Colon (tissue), 2 donors: ENCODE data around the gene PRRX2.
"Not testable (repeated sequence)": the region's sequence is repeated elsewhere in the genome, so short reads cannot be mapped to it uniquely, and the experiment has no call there.

Experiments
- FAIRE-seq: peaks from 2 replicates; lab custom pipeline; 2012; peaks lifted over from hg19 to GRCh38; lab: Jason Lieb, UNC
- donor health status: control.
- donor health status: control.

Gene PRRX2

GRCh38 chr9:129665389-129665775 lies at the start of gene PRRX2:
TSS of gene PRRX2 (plus strand) at chr9:129665647. CDS start at chr9:129665868, 221 bp downstream.
- no peak for FAIRE-seq

DNA sequence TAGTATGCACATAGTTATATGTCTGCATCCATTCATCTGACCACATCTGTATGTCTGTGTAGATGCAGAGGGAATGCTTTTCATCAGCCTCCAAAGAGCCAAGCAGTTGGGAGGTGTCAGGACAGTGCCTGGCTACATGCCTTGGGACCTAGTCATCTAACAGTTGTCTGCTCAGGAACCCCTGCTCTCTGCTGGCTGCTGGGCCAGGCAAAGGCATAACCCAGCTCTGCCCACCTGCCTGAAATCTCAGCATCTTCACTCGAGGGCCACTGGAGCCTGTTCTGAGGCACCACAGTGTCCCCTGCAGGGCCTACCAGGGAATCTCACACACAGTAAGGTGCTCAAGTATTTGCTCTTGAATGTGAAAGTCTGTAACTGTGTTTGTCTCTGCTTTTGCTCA lies 48.3 kb upstream of the PRRX2 start:
- FAIRE-seq = no peak

GRCh38 chr9:129619787-129620668 lies 45.4 kb upstream of the PRRX2 start:
- FAIRE-seq = no peak

- no peak for FAIRE-seq
Observed at GRCh38 chr9:129620669-129621295, 44.7 kb upstream of the PRRX2 start, which contains the start of gene C9orf50. TSS of gene C9orf50 (minus strand) at chr9:129621101. CDS start at chr9:129620574, 527 bp downstream.

DNA sequence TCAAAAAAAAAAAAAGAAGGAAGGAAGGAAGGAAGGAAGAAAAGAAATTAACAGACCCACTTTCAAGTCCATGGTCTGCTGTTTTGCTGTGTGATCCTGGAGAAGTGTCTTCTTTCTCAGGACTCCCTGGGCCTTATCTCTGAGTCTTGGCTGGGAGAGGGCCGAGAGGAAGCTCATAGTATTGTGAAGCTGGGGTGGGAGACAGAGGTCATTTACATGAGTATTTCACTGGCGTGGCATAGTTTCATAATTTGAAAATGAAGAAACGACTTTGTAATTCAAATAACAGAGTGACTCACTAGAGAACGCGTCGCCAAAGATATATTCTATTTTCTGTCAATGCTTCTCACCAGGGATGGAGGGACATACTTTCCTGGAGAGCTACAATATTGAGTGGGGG lies 42.1 kb upstream of the PRRX2 start:
- FAIRE-seq = no peak

DNA sequence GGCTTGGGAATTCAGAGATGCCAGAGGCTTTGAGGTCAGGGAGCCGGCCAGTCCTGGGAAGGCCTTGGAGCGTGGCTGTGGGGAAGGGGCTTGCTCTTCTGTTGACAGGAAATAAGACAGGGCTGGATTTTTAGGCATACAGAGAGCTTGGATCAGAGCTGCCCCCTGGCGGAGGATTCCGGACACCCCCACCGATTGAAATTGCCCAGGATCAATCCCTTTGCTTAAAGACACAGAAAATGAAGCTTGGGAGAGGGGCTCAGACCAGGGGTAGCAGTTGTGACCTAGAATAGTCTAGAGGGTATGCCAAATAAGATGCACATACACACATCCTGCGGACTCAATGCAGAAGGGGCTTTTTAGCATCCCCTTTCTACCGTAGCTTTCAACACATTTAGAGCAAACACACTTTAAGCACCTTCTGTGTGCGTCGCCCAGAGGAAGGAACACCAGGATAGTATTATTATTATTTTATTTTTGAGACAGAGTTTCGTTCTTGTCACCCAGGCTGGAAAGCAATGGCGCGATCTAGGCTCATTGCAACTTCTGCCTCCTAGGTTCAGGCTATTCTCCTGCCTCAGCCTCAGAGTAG lies 41.2 kb upstream of the PRRX2 start:
- FAIRE-seq = no peak

DNA sequence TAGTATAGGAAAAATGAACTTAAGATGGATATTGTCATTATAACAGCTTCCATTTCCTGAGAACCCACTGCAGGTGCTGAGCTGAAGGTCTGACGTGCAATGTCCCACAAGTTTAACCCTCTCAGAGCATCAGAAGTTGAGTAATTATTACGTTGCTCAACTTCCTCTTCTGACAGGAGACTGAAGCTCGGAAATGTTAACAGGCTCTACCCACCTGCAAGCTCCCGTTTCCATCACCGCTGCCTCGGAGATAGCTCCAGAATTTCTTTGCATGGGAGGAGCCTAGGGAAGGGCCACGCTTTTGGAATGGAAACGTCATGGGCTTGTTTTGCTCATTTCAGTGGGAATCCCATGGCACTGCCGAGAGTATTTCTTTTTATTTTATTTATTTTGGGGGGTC lies 40.5 kb upstream of the PRRX2 start:
- no peak for FAIRE-seq

DNA sequence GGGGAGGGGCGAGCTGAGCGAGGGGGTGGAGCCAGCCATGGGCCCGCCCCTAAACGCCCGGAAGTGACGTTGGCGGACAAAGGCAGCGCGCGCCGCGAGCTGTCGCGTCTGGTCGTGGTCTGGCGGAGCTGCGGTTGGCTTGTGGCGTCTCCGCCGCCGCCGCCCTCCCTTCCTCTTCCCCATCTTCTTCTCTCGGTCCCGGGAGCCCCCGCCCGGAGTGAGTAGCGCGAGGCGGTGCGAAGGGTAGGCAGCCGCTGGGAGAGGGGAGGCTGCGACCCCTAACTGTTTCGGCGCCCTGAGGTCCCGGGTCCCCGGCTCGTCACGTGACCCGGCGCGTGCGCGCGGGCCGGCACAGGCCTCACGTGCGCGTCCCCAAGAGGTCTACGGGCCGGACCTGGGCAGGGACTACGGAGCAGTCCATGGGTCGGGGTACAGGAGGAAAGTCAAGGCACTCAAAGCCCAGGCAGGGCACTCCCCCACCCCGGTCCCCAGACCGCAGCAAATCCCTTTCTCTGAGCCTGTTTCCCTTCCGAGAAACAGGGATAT lies 39.3 kb upstream of the PRRX2 start, which contains the start of gene NTMT1:
Gene NTMT1, plus strand, starts transcription at position 85 of the 546 bp plus-strand sequence. CDS start 6,541 bp downstream, outside the sequence.
- no peak for FAIRE-seq

DNA sequence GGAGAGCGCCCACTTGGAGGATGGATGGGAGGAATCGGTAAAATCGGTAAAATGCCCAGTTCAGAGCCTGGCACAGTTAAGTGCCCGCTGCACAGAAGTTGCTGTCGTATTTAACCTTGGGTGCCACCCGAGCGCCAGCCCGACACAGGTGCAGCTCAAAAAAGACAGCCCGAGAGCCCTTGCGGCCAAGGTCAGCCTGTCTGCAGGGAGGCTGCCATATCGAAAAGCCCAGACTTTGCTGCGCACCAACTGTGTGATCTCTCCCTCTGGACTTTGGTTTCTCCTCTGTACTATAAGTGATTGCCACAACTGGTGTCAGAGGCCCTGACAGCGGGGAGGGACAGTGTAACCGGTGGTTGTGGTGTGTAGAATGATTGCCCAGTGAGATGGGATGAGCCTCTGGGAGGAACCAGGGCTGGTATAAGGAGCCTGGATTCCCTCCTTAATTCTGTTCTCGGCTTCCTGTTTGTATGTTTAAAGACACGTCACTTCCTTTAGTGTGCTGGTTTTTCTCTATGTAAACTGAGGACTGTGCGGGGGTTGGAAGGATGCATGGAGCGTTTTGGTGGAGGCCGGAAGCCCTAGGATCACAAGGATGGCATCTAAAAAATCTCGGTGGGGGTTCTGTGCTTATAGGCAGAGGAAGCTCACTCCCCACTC lies 38.7 kb upstream of the PRRX2 start:
- FAIRE-seq = no peak

GRCh38 chr9:129627556-129628440 lies 37.6 kb upstream of the PRRX2 start:
- FAIRE-seq = no peak

- FAIRE-seq = no peak
Observed at GRCh38 chr9:129628709-129629108, 36.7 kb upstream of the PRRX2 start.

DNA sequence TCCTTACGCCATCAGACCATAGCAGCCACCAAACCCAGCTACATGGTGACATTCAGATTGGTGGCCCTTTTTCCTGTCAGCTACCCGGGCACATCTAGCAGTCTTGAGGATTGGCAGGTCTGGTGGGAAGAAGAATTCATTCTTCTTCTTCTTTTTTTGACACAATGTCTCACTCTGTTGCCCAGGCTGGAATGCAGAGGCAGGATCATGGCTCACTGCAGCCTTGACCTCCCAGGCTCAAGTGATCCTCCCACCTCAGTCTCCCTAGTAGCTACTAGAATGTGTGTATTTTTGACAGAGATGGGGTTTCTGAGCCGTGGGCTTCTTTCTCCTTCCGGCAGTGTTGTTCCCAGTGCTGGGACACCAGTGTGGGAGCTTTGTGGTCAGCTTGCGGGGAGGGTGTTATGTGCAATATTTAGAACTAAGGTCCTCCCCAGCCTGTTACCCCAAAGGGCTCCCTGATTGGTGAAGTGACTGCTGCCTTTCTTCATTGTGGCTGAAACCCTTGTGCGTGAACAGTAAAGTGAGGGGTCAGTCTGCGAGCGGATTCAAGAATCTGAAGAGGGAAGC lies 36.1 kb upstream of the PRRX2 start:
- no peak for FAIRE-seq

DNA sequence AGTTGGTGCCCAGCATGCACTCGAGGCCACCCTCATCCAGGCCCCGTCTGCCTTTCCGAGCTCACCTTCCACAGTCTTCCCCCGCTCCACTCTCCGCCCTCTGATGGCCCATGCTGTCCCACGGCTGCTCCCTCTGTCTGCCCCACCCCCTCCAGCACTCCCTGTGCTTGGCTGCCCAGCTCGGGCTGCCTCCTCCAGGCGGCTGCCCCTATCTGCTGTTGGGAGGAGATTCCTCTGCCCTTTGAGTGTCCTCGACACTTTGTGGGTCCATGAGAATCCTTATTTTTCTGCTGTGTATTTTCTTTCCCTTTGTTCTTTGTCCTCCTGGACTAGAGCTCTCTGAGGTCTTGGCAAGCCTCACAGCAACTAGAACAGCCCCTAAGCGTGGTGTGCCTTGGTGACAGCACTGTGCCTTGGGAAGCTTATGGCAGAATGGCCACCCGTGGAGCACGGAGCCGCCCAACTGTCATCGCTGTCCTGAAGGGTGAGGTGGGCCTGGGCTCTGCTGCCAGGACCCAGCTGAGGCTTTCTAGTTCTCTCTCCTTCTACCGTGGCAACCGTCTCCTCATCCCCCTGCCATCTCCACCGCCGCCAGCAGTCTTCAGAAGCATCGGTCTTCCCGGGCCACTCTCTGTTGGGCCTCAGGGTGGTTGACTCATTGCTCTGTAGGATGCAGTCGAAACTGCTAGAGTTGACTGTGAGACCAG lies 34.3 kb upstream of the PRRX2 start:
- FAIRE-seq = no peak

GRCh38 chr9:129631674-129632129 lies 33.7 kb upstream of the PRRX2 start:
- FAIRE-seq = no peak

DNA sequence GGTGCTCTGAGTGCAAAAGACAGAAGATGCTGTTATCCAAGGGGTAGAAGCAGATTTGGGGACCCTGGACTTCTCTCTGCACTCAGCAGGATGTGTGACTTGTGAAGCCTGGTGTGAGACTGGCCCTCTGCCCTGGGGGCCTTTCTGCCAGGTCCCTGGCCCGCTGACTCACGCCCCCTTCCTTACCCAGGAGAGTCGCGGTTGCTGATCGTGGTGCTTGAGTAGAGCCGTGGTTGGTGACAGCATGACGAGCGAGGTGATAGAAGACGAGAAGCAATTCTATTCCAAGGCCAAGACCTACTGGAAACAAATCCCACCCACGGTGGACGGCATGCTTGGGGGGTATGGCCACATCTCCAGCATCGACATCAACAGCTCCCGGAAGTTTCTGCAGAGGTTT lies 33.0 kb upstream of the PRRX2 start:
- FAIRE-seq = no peak

DNA sequence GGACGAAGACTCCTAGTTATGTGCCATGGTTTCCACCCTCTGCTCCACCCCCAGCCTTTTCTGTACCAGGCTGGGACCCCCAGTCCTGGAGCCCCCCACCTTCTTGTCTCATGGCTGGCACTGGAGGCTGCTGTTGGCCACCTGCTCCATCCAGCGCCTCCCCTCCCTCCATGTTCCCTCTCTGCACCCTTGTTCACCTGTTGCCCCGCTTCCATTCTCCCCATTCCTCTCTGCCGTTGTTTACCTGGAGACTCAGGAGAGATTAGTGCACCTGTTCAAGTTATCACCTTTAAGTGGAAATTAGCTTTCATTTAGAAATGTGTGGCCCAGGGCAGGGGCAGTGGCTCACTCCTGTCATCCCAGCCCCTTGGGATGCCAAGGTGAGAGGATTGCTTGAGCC lies 32.2 kb upstream of the PRRX2 start:
- FAIRE-seq = no peak

GRCh38 chr9:129633848-129634247 lies 31.6 kb upstream of the PRRX2 start:
- no peak for FAIRE-seq

DNA sequence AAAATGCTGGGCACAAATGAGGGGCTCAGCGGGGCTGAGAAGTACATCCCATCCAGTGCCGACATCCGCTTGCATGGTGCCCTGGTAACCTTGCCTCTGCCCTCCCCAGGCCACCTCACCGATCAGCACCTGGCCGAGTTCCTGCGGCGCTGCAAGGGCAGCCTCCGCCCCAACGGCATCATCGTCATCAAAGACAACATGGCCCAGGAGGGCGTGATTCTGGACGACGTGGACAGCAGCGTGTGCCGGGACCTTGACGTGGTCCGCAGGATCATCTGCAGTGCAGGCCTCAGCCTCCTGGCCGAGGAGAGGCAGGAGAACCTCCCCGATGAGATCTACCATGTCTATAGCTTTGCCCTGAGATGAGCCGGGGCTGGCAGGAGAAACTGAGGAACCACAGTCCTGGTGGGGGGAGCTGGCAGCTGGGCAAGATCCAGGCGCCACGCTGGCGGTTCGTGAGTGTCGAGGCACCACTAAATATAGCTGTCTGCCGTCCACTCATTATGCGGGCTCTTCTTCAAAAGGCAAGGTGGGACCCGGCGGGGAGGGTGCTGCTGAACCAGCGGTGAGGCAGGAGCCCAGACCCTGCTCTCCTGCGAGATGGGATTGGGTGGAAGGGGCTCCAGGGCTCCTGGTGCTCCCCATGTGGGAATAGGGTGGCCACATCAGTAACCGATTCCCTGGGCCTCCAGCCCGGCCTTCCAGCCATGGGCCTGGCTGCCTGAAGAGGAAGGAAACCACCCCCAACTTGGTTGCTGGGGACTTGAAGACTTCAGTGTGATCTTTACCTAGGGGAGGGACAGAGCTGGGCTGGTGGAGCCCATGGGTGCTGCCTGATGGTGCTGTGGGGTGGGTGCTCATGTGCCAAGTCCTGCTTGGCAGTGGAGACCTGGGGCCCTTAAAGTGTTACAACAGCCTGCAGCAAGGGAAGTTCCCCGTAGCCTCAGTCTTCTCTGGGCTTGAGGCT lies 30.1 kb upstream of the PRRX2 start:
- no peak for FAIRE-seq

DNA sequence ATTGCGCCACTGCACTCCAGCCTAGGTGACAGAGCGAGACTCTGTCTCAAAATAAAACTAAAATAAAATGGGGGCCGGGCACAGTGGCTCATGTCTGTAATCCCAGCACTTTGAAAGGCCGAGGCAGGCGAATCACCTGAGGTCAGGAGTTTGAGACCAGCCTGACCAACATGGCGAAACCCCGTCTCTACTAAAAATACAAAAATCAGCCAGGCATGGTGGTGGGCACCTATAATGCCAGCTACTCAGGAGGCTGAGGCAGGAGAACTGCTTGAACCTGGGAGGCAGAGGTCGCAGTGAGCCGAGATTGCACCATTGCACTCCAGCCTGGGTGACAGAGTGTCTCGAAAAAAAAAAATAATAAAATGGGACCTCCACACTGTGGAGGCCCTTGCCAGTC lies 29.1 kb upstream of the PRRX2 start:
- not testable (repeated sequence) for FAIRE-seq
